NCI-H146 treated with DMSO at 0.1 percent for 48 hours (cell line): ENCODE results near the gene MCC.
"Not testable (repeated sequence)": the region's sequence is repeated elsewhere in the genome, so short reads cannot be mapped to it uniquely, and the experiment has no call there.

Experiments used
- DNase-seq: peaks from one replicate; lab custom pipeline; 2025; ENCODE audit not compliant: unreplicated experiment; lab: John Stamatoyannopoulos, UW

Gene MCC

DNA sequence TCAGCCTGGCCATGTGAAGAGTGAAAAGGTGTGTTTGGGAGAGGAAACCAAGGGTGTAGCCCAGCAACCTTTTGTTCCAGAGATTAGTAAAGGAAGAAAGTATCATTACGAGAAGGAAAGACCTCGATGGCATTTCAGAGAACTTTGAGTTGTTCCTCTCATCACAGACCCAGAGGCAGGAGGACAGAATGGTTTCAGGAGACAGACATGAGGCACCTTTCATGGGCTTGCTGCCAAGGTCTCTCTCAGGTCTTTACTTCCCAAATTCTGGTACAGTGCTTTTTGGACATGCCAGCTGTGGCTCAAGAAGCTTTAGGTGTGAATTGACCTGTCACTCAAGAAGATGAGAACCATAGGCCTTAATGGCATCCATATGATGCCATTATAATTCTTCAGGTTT is 2.8 kb upstream of the MCC start:
- no peak for DNase-seq

DNA sequence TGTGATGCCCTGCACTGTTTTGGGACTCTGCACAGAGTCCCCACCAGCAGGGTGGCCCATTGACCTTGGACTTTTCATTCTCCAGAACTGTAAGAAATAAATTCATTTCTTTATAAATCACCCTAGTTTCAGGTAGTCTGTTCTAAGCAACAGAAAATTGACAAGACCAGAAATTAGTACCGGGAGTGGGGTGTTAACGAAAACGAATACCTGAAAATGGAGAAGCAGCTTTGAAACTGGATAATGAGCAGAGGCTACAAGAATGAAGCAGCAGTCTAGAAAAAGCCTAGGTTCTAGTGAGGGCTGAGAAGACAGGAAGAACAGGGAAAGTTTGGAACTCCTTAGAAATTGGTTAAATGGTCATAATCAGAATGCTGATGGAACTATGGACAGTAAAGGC is 2.1 kb upstream of the MCC start:
- DNase-seq = no peak

DNA sequence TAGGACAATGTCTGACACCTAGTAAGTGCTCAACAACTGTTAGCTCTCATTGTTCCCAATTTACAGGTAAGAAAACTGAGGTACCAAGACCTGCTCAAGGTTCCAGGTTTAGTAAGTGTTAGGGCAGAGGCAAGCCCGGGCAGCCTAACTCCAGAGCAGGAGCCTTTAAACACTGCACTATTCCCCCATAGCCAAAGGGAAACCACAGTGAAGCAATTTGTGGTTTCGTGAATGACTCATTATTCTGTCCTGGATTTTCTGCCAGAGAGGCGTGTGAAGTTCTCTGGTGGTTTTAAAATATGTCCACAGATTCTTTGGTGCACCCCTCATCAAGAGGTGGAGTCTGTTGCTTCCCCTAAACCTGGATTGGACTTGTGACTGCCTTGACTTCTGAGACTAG is 1.0 kb upstream of the MCC start:
- DNase-seq = no peak

DNA sequence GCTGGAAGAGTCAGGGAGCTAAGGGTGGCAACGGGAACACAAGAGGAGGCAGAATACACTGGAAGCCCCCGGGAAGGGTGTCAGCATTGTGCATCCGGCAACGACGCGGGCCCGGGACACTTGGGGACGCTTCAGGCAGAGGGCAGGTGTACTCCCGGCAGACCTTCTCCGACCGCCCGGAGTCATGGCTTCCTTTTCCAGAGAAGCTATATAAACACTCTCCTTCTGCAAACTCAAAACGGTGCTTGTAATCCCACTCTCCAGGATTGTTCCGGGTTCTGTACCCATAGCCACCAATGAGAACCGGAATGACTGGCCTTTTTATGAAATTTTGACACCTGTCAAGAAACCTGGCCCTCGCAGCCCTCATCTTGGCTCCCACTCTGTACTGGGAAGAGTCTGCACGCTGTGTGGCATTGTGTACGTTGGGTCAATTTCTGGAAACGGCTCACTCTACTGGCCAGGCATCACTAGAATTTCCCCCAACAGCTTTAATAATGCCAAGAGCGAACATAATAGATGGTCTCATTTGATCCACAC is 462 bp upstream of the MCC start:
- DNase-seq = no peak

DNA sequence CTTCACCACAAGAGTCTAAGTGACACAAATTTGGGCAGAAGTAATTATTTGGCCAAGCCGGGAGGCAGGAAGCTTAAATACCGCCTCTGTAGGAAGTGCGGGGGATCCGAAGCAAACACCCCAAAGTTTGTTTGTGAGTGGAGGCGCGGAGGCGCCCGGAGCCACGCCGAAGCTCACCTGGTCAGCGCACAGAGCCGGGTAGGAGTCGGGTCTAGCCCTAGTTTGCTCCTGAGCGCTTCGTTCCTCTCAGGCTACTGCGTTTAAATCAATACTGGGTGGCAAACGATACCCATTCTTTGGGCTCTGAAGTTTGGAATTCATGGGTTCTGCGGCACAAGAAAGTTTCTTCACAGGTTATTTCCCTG is 855 bp downstream of the MCC start:
- DNase-seq = no peak

DNA sequence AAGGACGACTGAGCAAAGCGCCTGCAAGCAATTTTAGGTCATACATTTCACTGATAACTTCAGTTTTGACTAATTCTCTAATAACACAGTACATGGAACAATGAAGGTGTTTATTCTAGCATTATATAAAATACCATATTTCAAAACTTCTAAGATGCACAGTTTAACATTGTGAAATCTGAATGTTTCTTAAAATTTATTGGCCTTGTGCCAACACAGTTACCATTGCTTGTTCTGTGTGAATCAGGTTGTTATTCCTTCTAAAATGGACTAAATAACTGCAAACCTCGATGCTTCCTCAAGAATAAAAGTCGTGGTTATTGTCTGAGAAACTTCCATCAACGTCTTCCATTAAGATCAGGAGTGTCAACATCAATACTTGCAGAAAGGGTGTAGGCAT is 8.0 kb downstream of the MCC start:
- no peak for DNase-seq

DNA sequence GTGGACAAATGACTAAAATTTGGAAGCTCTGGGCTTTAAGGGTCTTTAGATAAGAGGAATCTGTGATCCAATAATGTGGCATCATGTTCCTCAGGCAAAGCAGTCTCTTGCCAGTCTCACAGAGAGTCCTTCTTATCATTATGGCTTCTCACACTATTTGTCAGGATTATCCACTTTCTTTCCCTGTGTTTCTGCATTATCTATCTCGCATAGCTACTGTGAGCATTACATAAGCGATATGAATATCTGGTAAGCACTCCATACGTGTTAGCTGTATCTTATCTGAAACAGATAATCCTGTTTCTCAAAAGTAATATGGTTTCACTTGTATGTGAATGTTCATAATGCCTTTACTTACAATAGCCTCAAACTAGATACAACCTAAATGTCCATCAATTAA is 9.6 kb downstream of the MCC start:
- DNase-seq = no peak

DNA sequence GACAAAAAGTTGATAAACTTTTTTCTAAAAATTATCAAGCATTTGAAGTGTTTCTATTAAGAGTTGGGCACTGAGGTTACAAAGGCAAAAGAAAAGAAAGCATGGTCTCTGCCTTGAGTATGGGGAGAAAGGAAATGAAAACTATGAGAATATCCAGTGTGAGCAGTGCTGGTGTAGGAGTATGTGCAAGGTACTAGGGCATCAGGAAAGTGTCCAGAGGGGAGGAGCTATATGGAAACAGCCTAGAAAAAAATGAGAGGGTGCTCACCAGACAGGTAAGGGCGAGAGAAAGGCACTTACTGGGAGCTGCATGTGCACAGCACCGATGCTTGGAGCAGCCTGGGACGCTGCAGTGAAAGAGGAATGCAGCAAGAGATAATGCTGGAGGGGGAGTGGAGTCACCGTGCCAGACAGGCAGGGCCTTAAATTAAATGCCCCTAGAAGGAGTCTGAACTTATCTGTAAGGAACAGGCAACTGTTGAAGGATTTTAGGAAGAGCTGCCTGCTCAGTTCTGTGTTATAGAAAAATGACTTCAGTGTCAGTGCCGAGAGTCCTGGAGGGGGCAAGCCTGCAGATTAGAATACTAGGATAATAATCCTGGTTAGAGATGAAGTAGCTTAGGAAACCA is 14.0 kb downstream of the MCC start:
- DNase-seq = no peak

DNA sequence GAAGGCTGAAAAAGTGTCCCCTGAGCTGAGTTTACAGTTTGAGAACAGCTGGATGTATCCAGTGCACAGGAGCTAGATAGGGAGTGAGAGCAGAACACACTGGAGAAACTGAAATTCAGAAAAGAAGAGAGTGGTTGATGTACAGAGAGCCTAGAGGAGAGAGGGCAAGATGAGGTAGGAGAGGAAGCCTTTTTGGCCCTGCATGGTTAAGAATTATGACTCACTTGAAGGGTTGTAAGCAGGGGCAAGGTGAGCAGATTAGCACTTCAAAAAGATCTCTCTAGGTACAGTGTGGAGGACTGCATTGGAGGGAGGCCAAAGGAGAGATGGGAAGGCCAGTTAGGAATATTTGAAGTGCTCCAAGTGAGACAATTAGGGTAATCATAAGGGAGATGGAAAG is 25.2 kb downstream of the MCC start:
- no peak for DNase-seq

DNA sequence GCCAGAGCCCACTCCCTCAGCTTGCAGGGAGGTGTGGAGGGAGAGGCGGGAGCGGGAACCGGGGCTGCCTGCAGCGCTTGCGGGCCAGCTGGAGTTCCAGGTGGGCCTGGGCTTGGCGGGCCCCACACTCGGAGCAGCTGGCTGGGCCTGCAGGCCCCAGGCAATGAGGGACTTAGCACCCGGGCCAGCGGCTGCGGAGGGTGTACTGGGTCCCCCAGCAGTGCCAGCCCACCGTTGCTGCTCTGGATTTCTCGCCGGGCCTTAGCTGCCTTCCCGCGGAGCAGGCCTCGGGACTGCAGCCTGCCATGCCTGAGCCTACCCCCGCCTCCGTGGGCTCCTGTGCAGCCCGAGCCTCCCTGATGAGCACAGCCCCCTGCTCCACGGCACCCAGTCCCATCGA is 31.1 kb downstream of the MCC start:
- not testable (repeated sequence) for DNase-seq

DNA sequence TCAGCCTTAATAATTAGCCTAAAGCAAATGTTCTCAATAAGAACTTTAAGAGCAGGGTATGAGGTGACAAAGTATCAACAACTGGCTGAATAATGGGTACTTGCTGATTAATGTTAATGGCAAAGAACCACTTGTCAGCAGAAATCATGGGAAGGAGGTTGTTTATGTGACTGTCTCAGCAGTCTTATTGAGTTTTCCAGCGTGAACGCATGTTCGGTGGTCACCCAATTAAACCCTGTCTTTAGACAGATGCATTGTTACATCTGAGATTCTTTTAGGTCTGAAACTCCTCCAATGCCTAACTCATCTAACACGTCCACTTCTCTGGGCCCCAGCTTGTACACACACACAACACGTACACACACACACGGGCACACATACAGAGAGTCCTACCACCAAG is 35.3 kb downstream of the MCC start:
- DNase-seq = no peak

DNA sequence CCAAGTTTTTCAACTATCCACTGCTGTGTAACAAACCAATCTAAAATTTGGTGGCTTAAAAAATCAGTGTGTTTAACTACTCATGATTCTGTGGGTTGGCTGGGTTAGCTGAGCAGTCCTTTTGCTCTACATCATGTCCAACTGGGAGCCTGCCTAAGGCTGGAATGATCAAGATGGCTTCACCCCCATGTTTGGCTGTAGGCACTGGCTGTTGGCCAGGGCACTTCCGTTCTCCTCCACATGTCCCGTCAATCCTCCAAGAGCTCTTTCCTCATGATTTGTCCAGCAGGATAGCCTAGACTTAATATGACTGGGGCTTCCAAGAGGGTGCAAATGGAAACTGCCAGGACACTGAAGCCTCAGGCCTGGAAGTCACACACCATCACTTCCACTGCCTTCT is 36.5 kb downstream of the MCC start:
- DNase-seq = no peak

DNA sequence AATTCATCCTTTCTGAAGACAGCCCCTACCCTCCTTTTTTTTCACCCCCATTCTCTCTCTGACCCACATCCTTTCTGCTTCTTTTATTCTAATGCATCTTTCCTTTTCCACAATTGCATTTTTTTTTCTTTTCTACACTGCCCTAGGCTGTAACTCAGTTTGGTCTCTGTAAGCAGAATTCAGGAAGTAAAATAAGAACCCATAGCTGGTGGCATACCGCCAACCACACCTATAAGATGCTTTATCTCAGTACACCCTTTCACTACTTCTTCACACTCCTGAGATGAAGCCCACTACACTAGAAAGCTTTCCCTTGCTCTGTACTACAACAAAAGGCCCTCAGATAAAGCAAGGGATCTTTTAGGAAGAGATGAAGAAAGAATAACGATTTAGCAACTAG is 37.3 kb downstream of the MCC start:
- DNase-seq = no peak

DNA sequence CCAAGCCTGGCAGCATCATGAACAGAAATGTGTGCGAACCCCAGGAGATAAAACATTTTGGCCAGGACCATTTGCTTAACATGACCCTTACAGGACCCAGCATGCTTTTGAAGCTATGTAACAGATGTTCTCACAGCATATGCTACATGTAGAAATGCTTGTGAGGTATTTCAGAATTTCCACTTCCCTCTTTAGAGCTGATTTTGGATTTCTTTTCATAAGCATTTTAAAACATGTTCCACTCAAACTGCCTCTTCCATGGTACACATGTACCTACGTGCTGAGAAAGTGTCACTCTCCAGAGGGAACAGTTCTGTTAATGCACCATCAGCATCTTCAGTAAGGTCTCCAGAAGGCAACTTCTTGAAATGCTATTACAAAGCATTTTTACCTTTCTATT is 37.8 kb downstream of the MCC start:
- DNase-seq = no peak

DNA sequence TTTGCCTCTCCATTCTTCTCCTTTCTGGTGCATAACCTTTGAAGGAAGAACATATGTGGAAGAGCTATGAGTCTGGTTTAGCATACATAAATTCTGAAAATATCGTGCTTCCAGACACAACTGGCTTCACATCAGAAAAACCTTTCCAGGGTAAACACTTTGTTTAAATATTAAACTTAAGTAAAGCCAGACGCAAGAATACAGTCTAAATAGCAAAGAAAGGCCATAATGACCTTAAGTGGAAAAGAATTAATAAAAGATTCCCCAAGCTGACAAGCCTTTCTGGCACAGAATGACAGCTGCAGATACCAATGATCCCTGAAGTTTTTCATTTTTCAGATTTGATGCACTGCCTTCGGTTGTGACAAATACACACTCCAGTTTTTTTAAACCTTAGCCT is 40.0 kb downstream of the MCC start:
- no peak for DNase-seq

DNA sequence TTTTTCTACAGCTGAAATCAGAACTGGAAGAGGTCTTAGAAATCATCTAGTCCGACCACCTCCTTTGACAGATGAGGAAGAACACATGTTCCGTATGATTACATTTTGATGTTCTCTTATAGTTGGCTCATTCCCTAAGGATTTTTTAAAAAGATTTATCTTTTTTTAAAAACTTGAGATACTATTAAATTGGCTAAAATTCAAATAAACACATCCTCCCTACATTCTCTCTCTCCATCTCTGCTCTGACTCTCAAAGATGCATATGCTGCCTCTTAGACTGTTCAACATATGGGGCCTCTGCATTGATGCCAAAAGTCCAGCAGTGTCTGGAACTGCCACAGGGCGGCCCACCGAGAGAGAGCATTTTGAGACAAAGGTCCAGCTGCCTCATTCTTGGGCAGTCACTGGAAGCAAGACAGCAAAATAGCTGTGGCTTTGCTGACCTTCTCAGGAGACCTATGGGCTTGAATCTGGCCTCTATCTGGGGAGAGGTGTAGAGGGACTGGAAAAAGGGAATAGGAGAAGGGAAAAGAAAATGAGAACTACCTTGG is 40.7 kb downstream of the MCC start:
- no peak for DNase-seq

DNA sequence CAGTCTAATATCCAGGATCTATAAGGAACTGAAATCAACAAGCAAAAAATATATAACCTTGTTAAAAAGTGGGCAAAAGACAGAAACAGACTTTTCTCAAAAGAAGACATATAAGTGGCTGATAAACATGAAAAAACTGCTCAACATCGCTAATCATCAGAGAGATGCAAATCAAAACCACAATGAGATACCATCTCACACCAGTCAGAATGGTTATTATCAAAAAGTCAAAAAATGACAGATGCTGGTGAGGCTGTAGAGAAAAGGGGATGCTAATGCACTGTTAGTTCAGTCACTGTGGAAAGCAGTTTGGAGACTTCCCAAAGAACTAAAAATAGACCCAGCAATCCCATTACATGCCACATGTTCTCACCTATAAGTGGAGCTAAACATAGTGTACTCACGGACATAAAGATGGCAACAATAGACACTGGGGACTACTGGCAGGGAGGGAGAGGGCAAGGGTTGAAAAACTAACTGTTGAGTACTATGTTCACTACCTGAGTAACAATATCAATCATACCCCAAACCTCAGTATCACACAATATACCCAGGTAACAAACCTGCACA is 41.8 kb downstream of the MCC start:
- DNase-seq = no peak

DNA sequence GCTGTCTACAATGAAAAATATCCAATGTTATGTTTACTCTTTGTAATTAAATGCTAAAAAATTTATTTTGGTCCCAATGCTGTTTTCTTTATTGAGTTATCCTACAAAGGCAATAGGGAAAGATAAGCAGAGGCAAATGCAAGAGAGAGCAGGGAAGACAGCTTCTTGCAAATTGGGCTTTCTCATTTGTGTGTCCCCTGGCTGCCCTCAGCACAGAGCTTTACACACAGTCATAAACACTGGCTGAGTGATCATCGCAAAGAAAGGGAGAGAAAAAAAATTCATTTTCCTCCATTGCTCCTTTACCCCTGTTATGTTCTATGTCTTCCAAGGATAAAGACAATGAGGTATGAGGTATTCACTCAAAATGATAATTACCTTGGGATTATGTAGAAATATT is 51.1 kb downstream of the MCC start:
- no peak for DNase-seq

DNA sequence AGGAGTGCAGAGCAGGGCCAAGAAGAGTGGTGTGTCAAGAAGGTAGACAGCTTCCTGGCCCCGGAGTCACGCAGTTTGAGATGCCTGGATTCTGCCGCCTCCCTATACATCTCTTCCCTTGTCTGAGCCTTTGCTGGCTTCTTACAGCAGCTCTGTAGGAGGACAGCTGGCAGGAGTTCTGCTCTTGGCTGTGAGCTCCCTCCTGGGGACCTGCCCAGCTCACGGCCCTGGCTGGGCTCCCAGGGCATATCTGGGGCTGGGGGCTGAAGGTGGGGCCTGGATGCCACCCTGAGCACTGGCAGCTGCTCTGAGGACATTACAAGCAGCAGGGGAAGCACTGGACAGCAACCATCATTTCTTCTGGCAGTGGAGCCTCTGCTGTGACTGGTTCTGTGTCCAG is 52.7 kb downstream of the MCC start:
- no peak for DNase-seq

DNA sequence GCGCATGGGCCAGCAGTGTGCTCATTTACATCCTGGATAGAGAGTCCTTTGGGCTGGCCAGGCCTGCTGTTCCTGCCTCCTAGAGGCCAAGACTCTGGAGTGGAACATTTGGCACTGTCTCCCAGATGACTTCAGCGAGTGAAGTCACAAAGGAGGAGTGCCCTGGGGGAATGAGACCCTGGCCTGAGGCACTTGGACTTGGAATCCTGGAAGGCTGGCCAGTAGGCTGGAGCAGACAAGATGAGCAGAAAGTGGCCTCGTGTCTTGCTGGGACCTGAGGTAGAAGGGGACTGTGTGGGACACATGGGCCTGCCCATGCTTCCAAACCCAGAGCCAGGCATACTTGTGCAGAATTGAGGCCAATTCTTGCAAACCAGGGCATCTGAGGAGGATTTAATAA is 53.4 kb downstream of the MCC start, which contains the start of gene TSSK1B:
TSS of gene TSSK1B (minus strand) at position 101 of the 400 bp plus-strand sequence. CDS start 150 bp downstream, outside the sequence.
- DNase-seq = no peak

DNA sequence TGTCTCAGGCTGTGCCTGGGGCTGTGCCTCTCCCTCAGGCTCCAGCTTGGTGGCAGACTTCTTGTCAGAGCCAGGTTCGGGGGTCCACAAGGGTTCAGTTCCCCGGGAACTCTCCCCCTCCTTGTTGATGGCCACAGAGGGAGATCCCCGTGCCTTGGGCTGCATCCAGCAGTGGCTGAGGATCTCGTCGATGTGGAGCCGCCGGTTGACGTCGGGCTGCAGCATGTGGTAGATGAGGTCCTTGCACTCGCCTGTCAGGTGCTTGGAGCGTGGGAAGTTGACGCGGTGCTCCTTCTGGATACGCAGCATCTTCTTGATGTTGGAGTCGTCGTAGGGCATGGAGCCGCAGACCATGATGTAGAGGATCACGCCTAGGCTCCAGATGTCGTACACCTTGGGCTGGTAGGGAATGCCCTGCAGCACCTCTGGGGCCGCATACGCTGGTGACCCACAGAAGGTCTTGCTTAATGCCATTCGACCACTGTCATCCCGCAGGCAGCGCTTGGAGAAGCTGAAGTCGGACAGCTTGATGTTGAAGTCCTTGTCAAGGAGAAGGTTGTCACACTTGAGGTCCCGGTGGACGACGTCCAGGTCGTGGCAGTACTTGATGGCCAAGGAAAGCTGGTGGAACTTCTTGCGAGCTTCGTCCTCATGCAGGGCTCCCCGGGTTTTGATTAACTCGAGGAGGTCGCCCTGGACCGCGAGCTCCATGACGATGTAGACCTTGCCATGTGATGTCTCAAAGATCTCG is 54.2 kb downstream of the MCC start:
- no peak for DNase-seq

DNA sequence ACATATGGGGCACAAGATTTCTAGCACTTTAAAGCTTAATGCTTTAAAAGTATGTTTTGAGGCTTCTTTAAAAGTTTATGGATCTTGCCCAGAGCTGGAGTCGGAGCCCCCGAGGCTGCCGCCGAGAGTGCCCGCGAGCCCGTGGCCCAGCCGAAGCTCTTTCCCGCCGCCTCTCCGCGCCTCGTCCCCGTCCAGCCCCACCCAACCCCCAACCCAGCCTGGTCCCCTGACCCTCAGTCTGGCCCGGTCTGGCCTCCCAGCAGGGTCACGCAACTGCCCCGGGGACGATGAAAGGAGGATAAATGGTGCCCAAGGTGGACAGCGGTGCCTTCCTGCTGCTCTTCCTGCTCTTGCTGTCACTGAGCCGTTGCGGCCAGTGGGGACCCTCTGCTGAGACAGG is 55.2 kb downstream of the MCC start:
- no peak for DNase-seq
